SH-SY5Y (cell line): Measurements from ENCODE around the gene SELENOO.

Source experiments
- GATA2 ChIP-seq: IDR thresholded peaks from 2 replicates; pipeline ENCODE4 v1.6.1; 2011; ENCODE audit warnings: mild to moderate bottlenecking, low read depth, low read length
- GATA3 ChIP-seq: IDR thresholded peaks from 2 replicates; pipeline ENCODE4 v1.6.1; 2011; ENCODE audit warnings: low read depth, mild to moderate bottlenecking, low read length, moderate library complexity

Gene SELENOO

DNA sequence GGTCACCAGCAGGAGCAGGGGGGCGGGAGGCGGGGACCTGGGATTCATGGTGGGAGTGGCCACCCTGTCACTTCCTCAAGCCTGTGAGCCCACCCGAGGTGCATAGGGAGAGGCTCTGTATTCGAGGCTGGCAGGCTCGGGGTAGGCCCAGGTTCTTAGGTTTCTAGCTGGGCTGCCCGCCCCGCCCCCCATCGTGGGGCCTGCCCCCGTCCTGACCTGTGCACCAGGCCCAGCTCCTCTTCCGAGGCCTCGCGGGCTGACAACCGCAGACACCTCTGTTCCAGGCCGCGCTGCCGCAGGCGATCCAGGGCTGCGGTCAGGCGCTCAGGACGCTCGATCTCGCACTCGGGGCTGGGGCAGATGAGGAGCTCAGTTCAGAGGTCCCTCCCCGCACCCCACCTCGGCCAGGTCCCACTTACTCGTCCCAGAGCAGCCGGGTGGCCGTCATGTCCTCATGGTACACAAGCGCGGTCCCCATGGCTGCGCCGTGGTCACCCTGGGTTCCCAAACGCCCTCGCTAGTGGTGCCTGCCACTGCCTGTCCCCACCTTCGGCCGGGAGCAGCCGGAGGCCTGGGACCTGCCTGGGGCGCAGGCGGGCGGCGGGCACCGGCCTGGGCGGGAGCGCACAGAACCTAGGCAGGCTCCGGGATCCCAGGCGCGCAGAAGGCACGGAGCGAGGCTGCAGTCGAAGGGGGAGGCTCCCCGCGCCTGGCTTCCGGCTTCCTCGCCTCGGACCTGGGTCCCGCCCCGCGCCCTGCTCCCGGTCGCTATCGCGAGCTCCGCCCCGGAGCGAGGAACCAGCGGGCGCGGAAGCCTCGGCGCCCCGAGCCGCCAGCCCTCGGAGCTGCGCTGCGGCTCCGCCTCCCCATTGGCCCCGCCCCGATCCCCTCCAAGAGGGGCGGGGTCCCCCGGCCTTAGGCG, 50.0 kb downstream of the SELENOO start, which contains the start of gene HDAC10:
TSS of gene HDAC10 (minus strand) at position 711 of the 922 bp plus-strand sequence. CDS start at position 478, 233 bp downstream.
- TF ChIP-seq GATA2 (no peak), GATA3 (no peak)

GRCh38 chr22:50251477-50252081, 50.8 kb downstream of the SELENOO start:
- no peak for TF ChIP-seq GATA3
- no peak for TF ChIP-seq GATA2

- TF ChIP-seq GATA2 (no peak), GATA3 (no peak)
These were observed 51.6 kb downstream of the SELENOO start for GRCh38 chr22:50252082-50253045.

DNA sequence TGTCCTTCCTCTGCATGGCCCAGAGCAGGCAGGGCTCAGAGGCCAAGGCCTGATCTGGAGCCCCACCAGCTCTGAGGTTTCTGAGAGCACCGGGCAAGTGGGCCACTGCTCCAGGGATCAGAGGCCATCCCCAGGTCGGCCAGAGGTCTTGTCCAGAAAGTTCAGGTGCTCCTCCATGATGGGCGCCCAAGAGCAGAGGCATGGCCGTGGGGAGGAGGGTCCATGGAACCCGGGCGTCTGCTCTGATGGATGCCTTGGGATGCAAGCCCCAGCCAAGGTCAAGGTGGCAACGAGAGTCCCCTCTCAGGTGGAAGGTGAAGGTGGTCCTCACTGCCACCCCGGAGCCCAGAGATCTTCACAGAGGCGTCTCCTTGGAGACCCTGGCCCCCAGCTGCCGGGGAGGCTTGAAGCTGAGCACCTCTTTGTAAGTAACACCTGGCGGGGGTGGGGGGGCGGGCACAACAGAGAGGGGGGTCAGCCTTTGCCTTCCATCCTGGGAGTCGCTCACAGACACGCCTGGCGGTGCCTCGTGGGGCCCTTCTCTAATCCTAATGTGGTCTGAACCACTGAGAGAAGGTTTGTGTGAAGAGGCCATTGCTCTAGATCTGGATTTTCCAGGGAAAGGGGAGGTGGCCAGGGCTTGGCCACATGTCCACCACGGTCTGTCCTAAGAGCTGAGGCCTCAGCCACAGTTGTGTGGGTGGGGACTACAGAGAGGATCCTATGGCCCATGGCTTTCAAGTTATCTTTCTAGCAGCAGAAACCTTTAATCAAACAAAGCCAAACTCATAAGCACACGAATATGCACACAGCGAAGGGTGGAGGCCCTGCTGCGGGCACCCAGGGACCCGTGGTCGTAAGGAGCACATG, 52.5 kb downstream of the SELENOO start:
- no peak for TF ChIP-seq GATA2
- TF ChIP-seq GATA3: no peak

DNA sequence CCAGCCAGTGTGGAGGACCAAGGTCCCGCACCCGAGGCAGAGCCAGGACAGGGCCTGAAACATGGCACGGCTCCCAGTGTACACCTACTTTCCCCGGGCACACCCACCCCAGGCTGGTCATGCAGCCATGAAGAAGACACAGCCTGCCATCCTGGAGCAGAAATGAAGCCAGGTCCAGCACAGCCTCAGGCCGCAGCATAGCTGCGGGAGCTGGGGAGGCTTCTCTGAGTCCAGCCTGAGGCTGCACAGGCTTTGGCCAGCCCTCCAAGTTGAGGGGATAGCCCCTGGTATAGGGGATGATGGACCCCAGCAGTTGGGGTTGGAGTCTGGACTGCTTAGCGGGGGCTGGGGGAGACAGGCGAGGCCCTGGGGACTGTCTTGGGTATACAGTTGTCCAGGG, 53.1 kb downstream of the SELENOO start:
- TF ChIP-seq GATA2 (no peak), GATA3 (no peak)

DNA sequence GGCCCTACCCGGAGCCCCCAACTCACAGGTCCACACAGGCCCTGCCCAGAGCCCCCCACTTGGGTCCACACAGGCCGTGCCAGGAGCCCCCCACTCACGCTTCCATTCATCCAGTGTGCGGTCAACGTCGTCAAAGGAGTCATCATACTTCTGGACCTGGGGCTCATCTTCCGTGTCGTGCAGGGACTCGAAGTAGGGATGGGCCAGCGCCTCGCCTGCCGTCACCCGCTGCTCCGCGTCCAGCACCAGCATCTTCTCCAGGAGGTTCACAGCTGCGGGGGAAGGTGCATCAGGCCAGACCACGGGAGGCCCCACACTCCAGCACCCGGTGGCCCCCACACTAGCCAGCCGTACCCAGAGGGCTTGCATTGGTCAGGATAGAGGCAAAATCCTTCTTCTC, 54.3 kb downstream of the SELENOO start:
- TF ChIP-seq GATA3 (no peak), GATA2 (no peak)

GRCh38 chr22:50255607-50256006, 54.8 kb downstream of the SELENOO start:
- TF ChIP-seq GATA2 (no peak), GATA3 (no peak)

- TF ChIP-seq GATA2 (no peak), GATA3 (no peak)
These were observed 55.5 kb downstream of the SELENOO start for GRCh38 chr22:50256258-50256862.

- TF ChIP-seq GATA3 (no peak), GATA2 (no peak)
These were observed 56.2 kb downstream of the SELENOO start for GRCh38 chr22:50257041-50257440.

DNA sequence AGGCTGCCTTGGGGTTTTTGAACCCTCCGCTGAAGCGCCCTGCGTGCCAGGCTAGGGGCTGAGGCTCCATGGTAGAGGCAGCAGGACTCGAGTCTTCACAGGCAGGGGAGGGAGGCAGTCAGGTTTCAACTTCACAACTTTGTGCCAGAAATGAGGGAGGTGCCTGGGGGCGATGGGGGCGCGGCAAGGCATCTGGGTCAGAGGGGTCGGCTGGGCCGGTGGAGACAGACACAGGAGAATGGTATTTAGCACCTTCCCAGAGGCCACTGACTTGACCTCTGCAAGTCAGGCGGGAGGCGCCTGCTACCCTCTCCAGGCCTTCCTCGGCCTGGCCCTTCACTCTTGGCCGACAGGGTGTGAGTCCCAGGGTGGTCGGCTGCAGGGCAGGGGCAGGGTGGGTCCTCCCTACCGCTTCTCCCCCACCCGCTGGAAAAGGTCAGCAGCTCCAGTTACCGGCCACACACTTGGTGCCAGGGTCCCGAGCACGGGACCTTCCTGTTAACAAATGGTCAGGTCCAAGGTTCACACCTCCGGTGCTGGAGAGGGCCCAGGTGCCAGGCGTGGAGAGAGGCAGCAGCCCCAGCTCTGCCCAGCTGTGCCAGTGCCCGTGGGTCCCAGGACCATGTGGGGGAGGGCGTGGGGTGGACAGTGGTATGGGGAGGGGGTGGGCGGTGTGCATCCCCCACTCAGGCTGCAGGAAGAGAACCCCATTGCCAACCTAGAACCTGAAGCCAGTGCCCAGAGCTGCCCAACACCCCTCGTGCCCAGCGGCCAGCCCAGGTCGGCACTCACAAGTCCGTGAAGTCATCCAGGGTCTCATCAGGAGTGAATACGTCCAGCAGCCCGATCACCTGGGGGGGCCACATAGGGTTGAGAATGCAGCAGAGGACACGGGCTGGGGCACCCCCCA, 56.9 kb downstream of the SELENOO start:
- no peak for TF ChIP-seq GATA2
- TF ChIP-seq GATA3: no peak

DNA sequence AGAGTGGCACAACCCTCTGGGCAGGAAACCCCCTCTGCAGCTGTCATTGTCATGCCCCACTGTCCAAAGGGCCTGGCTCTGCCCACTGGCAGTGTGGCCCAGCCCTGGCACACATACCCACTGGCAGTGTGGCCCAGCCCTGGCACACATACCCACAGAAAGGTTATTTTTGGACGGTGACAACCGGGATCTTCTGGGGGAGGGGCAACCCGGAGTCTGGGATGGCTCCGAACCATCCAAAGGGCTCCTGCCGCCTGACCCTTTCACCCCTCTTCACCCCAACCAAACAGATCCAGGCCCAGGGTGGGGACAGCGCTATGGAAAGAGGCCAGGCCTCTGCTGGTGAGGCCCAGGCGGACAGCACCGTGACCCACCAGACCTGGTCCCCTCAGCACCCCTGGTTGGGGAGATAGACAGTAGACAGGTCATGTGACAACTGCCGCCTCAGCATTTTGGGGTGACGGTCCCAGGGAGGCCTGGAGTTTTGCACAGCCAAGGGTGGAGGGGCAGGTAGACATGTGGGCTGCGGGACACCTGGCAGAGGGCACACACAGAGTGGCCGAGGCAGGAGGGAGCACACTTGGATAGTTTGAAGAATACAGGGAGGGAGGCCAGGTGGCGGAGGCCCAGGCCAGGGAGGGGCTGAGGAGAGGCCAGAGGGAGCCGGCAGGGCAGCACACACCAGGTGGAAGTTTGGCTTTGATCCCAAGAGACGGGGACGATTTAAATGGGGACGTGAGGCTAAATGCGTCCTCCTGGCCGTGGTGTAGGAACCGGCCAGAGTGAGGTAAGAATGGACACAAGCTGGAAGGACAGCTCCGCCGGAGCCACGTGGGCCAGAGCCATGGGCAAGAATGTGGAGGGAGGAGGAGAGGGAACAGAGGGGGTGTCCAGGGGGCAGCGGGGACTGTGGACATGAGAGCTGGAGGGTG, 57.8 kb downstream of the SELENOO start:
- TF ChIP-seq GATA3 (no peak), GATA2 (no peak)
